ENCODE measurements around the gene YWHAQ.

Gene YWHAQ

DNA sequence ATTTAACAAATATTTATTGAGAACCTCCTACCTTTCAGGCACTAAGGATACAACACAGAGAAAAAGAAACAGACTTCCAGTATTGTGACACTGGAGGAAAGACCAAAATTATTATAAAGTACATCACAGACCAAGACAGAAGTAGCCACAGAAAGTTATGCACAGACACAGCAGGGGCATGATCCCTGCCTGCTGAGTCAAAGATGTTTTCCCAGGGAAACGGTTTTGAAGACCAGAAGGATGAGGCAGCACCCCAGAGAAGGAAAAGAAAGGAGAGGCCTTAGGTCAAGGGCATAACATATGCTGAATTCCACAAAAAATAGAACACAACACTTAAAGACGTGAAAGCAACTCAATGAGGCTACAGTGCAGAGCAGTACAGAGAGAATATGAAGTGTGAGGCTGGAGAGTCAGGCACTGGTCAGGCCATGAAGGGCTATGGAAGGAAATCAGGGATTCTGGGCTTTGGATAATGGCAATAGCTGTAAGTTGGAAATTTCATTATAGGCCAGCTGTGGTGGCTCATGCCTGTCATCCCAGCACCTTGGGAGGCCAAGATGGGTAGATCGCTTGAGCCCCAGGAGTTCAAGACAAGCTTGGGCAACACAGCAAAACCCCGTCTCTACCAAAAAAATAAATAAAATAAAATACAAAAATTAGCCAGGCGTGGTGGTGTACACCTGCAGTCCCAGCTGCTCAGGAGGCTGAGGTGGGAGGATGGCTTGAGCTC, 83.4 kb downstream of the YWHAQ start:
- no peak for DNase-seq

DNA sequence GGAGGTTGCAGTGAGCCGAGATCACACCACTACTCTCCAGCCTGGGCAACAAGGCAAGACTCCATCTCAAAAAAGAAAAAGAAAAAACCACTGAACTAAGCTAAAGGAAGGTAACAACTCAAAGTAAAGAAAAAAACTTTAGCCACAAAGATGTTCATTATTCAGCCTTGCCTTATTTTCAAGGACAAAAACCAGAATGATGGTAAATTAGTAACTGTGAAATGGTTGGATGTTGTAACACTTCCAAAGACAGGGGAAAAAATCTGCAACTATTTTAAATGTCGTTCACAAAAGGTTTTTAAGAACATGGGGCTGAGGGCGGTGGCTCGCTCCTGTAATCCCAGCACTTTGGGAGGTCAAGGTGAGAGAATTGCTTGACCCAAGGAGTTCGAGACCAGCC, 85.3 kb downstream of the YWHAQ start:
- DNase-seq, result no peak

DNA sequence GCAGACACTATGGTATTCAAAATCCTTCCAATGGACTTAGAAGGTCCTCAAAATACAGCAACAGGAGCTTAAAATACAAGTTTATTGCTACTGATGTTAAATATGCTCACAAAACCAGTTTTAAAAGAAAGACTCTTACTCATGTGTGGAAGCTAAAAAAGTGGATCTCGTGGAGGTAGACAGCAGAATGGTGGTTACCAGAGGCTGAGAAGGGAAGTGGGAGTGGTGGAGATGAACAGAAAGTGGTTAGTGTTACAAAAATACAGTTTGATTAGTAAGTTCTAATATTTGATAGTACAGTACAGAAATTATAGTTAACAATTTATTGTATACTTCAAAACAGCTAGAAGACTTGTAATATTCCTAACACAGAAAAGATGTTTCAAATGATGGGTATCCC, 87.2 kb downstream of the YWHAQ start:
- no peak for DNase-seq

DNA sequence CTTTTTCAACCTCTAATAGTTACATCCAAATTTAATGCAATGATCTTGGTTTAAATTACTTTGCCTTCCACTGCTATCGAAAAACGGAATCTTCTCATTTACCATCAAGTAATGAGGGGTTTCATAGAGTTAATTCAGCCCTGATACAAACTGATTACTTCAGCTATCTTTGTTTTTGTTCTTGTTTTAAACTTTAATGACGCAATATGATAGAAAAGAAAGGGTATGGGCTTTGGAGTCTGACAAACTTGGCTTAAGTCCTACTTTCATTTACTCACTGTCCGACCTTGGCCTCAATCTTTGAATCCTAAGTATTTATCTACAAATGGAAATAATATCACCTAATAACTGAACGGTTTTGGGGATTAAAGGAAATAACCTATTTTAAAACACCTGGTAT, 91.3 kb downstream of the YWHAQ start:
- DNase-seq, result no peak

DNA sequence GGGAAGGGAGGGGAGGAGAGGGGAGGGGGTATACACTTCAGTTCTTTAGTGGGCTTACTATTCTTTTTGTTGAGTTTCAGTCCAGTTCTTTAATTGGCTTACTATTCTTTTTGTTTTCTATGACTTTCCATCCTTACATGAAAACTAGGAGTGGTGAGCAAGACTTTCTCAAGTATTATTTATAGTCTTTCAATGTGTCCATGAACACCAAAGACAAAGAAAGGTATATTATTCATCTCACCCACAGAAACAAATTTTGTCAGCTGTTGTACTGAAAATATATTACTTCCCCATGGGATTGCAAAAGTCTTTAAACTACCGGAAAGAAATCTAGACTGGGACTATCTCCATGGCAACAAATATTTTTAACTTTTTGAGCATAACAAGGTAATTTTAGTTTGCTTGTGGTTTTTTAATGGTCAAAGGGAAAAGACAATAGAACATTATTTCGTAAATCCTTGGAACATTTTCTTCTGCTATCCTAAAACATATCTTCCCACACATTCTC, 92.7 kb downstream of the YWHAQ start:
- no peak for DNase-seq

DNA sequence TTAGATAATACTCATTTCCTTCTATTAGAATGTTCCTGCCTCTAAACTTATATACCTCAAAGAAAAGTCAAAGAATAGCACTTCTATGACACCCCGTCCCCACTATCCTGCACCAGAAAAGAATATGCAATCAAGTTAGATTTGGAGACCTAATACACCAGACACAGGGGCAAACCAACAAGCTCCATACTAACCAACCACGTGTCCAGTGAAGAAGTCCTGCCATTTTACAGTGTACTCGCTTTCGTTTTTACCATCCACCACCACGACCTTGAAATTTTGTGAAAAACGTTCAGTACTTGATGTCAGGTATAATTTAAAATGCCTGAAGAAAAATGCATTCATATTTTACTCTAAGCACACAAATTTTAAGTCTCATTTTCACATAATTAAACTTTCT, 94.3 kb downstream of the YWHAQ start:
- no peak for DNase-seq

DNA sequence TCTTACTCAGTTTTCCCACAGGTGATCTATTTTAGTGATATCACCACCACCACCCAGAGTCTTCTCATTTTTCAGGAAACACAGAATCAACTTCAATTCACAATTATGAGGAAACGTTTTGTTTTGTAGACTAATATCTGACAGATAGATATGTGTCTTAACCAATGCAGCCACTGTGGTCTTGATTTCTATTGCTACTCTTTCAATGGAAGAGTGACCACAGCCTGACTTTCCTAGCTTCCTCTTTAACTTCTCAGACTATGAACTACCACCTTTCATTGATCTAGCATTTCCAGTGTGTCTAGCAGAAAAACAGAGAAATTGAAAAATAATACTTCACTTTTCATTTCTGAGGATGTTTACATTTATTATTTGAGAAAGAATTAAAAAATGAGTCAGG, 95.6 kb downstream of the YWHAQ start:
- no peak for DNase-seq
